GM19238 (cell line): ENCODE data around the gene FLNB.

ENCODE experiments used
- DNase-seq: peaks from one replicate; pipeline ENCODE4 v3.0.0; 2011; ENCODE audit warnings: low spot score; ENCODE audit not compliant: insufficient read length

Gene FLNB

DNA sequence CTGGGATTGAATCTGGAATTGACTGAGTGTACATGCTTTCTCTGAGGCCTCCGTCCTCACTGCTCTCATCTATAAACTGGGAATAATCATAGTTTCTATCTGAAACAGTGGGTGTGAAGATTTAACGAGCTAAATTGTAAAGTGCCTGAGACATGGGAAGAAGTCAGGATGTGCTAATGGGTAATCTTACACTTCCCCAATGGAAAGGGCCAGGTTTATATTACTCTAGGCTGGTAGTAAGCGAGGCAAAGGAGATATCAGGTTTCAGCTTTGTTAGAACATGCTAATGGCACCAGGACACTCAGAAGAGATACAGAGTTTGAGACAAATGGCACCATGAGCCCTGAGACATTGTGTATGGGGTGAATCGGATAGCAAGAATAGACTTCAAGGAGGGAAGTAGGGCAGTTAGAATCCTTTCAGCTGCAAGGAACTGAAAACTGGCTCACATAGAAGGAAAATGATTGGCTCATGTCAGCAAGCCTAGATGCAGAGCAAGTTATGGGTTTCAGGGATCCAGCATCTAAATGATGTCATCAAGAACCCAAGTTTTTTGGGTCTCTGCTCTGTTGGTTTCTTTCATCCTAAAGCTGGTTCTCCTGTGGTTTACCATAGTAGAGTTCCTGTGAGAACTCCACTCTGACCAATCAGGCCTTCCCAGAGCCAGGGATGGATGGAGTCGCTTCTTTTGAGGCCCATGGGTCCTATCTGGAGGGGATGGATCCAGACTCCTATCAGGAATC lies 21.8 kb downstream of the FLNB start:
- DNase-seq: no peak

DNA sequence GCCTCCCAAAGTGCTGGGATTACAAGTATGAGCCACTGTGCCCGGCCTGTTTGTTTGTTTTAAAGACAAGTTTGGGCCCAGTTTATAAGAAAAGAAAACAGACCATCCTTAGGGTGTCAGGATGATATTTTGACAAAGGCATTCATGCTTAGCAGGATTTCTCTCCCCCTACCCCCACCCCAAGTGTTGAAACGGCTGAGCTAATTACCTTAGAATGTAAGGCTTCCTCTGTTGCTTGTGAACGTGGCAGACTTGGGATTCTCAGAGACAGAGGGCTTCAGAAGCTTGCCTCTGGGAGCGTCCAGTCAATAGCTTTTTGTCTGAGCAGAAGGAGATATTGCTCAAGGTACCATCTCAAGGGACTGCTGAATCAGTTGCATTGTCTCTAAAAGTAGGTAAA lies 24.0 kb downstream of the FLNB start:
- DNase-seq: no peak

DNA sequence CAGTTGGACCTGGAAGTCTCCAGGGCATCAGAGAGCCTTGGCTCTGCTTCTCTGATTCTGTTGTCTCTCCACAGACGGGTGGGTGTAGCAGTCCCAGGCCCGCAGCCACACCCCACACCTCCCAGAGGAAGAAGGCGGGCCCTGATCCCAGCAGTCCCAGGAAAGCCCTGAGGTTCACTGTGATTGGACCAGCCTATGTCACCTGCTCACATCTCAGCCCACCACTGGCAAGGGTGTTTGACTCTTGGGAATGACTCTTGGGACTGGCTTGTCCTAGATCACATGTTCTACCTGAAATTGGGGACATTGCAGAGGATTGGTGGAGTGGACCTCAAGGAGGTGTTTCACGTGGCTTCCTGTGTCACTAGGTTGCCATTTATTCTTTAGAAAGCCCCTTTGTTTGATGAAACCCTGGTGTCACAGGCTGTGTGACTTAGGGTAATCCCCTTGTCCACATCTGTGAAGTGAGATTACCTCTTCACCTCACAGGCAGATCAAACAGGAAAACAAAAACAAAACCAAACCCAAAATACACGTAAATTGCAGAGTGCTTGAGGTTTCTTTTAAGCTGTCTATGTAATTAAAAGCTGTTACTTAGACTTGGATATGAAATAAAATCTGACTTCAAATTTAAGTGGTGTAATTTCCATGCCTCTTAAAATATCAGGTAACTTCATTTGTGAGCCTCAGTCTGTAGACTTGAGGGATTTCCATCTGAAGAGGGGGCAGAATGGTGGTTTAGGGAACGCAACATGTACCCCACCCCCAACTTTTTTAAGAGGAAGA lies 26.7 kb downstream of the FLNB start:
- DNase-seq: peak; percentile 72

DNA sequence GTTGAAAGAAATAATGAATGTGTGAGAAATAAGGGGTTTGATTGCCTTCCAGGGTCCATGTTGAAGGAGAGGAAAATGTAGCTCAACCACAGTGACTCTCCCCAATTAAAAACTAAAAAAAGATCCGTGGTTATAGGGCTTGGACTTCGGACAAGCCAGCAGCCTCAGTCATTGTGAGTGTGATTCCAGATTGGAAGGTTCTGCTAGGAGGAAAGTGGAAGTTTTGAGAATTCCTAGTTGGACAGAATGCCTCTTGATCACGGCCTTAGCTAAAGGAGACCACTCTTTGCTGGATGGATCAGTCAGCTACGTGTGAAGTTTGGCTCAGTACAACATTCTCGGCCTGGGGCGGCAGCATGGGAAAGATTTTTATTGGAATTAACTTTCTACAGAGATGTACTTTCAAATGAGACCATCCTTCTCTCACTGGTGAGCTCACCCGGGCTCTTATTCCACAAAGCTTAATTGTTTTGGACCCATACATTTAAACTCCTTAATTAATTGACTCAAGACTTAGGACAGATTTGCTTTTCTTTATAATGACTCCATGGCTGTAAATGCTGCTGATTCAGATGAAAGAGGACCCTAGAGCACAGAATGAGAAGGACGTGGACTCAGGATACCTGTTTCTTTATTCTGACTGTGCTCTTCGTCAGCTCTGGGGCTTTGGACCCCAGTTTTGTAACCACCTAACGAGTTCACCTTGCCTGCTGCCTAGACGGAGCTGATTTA lies 27.5 kb downstream of the FLNB start:
- no peak for DNase-seq

DNA sequence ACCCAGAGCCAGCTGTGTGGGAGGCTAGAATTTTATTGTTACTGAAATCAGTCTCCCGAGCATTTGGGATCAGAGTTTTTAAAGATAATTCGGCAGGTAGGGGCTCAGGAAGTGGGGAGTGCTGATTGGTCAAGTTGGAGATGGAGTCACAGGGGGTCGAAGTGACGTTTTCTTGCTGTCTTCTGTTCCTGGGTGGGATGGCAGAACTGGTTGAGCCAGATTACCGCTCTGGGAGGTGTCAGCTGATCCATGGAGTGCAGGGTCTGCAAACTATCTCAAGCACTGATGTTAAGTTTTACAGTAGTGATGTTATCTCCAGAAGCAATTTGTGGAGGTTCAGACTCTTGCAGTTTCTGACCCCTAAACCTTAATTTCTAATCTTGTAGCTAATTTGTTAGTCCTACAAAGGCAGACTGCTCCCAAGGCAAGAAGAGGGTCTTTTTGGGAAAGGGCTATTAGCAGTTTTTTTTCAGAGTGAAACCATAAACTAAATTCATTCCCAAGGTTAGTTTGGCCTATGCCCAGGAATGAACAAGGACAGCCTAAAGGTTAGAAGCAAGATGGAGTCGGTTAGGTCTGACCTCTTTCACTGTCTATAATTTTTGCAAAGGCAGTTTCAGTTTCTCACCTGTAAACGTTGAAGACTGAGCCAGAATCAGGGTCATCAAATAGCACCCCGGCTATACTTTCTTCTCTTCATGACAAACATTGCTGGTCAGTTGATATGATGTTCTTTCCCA lies 28.2 kb downstream of the FLNB start:
- DNase-seq: no peak

DNA sequence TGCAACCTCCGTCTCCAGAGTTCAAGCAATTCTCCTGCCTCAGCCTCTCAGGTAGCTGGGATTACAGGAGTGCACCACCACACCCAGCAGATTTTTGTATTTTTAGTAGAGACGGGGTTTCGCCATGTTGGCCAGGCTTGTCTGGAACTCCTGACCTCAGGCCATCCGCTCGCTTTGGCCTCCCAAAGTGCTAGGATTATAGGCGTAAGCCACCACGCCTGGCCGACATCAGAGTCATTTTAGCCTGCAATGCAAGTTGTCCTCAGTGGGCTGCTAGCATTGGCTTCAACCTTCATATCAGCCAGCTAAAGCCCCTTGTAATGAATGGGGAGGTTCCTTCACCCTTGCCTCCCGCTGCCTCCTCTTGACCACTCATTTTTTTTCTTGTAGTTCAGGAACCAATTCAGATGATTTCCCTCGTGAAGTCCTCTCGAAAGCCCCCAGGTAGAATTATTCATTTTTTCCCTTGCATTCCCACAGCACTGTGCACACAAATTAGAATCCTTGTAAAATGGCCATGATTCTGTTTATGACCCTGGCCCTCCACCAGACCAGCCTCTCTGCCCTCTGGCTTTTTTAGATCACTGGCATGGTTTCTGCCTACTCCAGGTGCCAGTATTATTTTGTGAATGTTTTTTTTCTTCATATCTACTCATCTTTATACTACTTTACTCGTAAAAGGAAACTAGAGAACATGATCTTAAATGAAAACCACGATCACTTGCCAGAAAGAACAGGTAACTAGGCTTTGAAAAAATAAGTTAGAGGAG lies 29.1 kb downstream of the FLNB start:
- DNase-seq: no peak

DNA sequence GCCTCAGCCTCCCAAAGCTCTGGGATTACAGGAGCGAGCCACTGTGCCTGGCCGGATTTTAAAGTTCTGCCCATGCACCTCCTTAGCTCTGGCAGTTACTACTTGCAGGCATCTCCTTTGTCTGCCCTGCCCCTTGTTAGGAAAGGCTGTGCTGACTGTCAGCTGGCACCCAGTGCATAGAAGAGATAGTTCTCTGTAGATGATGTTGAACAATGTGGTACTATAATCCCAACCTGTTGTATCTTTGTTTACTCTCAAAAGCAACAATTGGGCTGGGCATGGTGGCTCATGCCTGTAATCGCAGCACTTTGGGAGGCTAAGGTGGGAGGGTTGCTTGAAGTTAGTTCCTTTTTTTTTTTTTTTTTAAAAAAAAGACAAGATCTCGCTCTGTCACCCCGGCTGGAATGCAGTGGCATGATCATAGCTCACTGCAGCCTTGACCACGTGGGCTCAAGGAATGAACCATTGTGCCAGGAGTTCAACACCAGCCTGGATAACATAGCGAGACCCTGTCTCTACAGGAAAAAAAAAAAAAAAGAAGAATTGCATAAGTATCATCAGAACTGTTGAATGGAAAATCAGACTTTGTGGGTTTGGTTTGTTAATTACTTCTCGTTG lies 30.6 kb downstream of the FLNB start:
- DNase-seq: no peak

DNA sequence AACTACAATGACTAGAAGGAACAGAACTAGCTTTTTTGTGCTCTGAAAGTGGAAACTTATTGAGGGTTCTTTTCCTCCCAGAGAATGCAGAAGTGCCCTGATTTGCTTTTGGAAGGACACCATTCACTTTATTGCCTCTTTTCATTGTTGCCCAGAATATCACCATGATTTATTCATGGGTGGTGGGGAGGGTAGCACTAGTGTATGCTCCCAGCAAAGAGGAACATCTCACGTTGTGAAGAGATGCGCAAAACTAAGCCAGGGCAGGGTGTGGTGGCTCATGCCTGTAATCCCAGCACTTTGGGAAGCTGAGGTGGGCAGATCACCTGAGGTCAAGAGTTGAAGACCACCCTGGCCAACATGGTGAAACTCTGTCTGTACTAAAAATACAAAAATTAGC lies 31.4 kb downstream of the FLNB start:
- no peak for DNase-seq

DNA sequence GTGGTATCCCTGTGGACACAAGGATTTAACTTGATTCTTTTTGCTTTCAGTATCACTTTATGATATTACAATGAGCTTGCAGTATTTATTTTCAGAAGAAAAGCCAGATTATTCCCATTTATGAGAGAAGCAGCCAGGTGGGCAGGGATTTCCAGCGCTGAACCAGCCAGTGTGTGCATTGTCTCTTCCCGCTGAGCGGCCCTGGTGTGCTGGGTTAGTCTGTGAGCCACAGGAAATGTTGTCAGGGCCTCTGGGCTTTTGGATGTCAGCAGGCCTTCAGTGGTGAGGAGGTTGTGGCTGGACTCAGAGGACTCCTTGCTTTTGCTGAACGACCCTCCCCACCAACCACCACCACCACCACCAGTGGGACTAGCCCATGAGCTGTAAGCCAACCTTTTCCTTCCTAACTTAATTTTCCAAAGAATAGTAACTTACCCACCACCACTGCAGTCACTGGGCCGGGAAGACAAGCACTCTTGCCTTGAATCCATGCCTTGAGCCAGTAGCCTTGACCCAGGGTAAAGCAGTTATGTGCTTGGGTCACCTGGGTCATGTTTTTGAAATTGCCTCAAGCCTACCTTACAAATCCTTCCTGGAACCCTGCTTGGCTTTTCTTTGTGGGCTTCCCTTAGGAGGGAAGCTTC lies 33.1 kb downstream of the FLNB start:
- no peak for DNase-seq

DNA sequence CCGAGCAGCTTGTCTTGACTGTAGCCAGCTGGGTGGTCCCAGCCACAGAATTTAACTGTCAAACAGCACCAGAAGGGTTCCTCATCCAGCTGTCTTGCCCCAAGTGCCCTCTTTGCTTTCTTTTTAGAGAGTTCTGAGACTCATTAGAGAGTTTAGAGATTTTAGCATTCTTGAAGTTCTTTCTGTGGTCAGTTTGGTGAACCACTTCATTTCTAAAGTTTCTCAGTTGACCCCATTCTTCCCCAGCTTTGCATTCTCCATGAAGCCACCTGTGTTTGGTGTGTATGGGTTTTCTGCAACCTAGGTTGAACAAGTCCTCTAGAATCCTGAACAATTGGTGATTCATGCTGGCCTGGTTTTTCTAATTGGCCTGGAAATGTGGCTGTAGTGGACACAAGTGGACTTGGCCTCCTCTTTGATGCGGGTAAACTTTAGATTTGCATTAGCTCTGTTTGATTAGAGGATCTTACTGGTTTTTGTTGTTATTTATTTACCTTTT lies 33.7 kb downstream of the FLNB start:
- DNase-seq: peak; percentile 42

DNA sequence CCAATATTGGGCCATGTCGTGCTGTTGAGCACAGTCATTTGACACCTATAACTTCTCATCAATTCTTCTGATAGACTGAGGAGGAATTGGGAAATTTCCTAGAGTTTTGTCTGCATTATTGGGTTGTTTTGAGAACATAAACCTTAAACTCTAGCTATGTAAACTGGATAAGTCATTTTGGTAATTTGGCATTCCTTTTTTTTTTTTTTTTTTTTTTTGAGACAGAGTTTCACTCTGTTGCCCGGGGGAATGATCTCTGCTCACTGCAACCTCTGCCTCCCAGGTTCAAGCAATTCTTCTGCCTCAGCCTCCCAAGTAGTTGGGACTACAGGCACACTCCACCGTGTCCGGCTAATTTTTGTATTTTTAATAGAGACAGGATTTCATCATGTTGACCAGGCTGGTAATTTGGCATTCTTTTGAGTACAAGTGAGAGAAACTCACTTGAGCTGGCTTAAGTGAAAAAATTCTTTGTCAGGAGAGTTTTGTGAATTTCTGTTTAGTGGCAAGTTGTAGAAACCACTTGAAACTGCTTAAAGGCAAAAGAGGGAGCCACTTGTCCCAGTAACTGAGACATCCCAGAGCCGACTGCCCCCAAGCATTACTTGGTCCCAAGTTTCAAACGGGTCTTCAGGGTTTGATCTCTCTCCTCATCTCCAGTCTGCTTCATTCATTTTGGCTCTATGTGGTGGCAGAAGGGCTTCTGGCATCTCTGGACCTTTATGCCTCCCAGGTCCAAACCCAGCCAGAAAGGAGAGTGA lies 34.9 kb downstream of the FLNB start:
- no peak for DNase-seq

DNA sequence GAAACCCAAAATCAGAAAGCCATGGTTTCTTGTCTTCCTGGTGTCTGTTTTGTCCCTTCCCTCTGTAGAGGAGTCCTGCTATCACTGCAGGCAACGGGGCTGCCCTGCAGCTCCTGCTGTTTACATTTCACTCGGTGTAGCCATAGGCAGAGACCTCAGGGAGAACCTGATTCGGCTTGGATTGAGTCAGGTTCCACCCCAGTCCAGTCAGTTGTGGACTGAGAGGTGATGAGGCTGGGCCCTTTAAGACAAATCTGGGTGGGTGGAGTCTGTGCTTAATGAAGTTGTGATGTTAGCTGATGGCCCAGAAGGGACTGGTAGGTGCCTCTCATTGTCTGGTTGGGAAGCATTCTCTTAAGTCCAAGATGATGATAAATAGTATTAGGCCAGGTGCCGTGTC lies 35.7 kb downstream of the FLNB start:
- no peak for DNase-seq

DNA sequence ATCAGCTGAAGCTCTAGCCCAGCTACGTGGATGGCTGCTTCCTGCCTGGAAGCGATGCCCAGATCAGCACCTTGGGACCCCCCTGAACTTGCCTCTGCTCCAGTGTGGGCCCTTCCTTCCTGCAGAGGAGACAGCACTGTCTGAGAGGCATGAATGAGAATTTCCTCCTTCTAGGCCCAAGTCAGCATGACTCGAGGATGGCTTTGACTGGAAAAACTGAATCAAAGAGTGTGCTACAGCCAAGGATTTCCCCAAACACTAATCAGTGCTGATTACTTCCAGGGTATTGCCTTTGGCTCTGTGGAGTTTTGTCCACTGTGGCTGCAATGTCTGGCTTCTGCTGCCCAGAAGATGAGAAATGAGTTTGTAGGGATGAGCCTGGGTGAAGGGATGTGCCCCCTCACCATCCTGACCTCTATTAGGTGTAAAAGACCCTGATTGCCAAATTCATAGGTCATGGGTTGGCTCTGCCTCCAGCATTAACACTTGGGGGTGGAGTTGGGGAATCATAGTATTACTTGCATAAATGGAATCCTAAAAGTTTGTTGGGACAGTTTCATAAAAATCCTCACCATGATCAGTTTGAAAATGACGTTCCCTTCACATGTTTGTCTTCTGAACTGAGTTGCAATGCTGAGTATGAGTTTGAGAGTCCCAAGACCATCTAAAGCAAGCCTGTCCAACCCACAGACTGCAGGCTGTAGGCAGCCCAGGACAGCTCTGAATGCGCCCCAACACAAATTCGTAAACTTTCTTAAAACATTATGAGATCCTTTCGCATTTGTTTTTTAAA lies 36.7 kb downstream of the FLNB start:
- DNase-seq: no peak

DNA sequence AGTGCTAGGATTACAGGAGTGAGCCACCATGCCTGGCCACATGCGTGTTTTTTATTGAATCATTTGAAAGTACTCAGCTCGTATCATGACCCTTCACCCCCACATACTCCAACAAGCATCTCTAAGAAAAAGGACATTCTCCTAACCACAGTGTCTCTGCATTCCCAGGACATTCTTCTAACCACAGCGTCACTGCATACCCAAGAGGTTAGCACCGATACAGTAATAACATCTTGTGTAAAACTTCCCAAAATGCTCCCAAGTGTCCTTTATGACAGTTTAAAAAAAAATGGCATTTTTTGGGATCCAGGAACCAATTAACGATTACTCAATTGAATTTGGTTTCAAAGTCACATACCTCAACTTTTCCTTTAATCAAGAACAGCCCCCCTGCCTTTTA lies 39.6 kb downstream of the FLNB start:
- DNase-seq: no peak

DNA sequence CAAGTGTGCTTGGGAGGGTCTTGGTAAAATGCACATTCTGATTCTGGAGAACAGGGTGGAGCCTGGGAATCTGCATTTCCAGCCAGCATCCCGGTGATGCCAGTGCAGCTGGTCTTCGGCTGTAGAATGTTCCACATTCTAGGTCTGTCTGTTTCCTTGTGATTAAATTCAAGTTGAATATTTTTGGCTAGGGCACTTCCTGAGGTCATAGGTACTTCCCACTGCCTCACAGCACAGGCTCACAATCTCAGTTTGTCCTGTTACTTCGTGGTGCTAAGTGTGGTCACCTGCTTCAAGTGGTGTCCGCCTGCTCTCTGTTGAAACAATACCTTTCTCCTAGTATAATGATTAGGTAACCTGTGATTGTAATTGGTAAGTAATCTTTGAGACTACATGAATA lies 40.1 kb downstream of the FLNB start:
- no peak for DNase-seq

DNA sequence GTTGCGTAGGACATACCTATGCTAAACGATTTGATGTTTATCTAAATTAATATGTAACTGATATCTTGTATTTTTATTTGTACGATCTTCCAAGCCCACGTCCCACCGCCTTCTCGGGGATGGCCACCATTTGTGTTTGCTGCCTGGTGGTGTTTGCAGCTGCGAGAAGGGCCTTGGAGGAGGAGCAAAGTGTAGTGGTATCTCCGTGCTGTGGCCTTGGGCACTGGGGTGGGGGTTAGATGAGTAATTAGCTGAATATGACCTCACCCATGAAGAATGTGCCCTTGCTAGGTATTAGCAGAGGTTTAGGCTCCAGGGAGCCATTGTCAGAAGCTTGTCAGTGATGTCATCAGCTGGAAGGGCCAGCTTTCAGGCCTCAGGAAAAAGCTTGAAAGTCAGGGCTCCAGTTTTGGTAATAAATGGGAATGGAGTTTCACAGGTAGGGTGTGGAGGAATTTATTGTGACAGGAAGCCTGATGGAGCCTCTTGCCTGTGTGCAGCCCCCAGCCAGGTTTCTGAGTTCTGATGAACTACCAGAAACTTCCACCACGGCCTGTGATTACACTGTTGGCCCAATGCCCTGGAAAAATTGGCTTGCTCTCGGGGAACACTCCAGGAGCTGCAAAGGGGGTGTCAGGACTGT lies 41.0 kb downstream of the FLNB start:
- DNase-seq: no peak

DNA sequence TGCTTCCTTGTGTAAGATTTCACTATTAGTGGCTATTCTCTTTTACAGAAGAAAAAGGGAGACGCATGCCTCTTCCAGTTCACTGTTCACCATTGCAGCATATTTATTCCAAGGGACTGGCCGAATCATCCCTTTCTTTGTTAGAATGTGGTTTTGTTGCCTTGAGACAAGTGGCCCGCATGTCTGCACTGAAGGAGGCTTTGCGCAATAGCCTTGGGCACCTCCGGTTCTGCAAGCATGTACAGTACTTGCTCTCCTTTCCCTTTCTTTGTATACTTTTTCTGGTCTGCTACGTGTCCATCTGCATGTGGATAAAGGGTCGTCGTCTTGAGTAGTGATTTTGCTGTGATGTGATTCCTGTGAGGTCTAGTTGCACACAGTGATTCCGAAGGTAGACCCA lies 43.0 kb downstream of the FLNB start:
- DNase-seq: no peak
